Measurements from ENCODE around the gene HEPACAM. TPM values are rescaled to one million over a fixed set of nuclear protein-coding genes. Genes with fewer than 3 reads are reported as not detected.

Gene HEPACAM
- total and polyA plus RNA-seq, 2 donors (not counting 3 experiments of a cell fraction or from before 2014, with no cell fraction given): not detected

DNA sequence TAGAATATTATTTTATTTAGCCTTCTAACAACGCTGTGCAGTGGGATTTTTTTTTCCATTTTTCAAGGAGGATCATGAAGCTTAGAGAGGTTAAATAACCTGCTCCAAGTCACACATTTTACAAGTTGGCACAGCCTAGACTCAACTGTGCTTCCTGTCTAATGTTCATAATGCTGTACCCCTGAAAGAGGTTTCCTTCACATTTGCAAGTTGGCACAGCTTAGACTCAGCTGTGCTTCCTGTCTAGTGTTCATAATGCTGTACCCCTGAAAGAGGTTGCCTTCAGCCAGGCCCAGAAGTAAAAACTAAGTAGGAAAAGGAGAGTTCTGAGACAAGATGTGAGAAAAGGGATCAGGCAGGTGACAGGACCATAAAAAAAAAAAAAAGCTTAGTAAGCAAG, 7.9 kb upstream of the HEPACAM start:
- Histone ChIP-seq H4K20me1 (replicated peaks; ENCODE audit: control insufficient read depth, extremely low read depth, insufficient read depth, low read length) (no peaks in the 10 kb centered on the region), H3K4me2 (ENCODE audit: insufficient read depth, low read length) (no peak overlapping the region), H2AFZ (ENCODE audit: low read depth, low read length) (no peak overlapping the region), H3K4me3 (replicated peaks in 1 of 3; ENCODE audit: insufficient read depth in 1 of 3, low read depth in 1 of 3, low read length in 3 of 3) (no peak overlapping the region), H3K4me1 (ENCODE audit: control insufficient read depth, extremely low read depth, insufficient read depth, low read length) (no peaks in the 10 kb centered on the region), H3K9me1 (replicated peaks; ENCODE audit: control insufficient read depth, extremely low read depth, insufficient read depth, low read length) (no peaks in the 10 kb centered on the region), H3K9ac (replicated peaks; ENCODE audit: extremely low read depth, insufficient read depth, low read length) (no peak overlapping the region), H3K27me3 (ENCODE audit: control insufficient read depth in 2 of 2, insufficient read depth in 2 of 2, low read length in 2 of 2) (no peaks in the 10 kb centered on the region), H3K27ac (ENCODE audit: insufficient read depth, low read depth, low read length) (no peak overlapping the region), H3K79me2 (ENCODE audit: control insufficient read depth, insufficient read depth, low read length) (no peaks in the 10 kb centered on the region), H3K9me3 (replicated peaks; ENCODE audit: control insufficient read depth, insufficient read depth, low read length) (no peaks in the 10 kb centered on the region), H3K36me3 (ENCODE audit: control insufficient read depth in 2 of 2, extremely low read depth in 1 of 2, insufficient read depth in 2 of 2, low read length in 2 of 2) (no peaks in the 10 kb centered on the region)
- ChIA-PET POLR2A (interaction anchor here (0.8 to 1.3 kb wide), 2 partner anchors 45 to 62 kb away, joined by 3 read pairs; no protein-coding TSS in a partner anchor), CTCF (interaction anchor here (1.0 to 3.6 kb wide), 13 partner anchors 9 to 198 kb away, joined by 3 to 14 read pairs (median 5); partner anchors contain the start of gene CCDC15)
- TF ChIP-seq POLR2A (IDR thresholded peaks at IDR 0.05; ENCODE audit: low read depth, low read length) (no peak), MYC (IDR thresholded peaks at IDR 0.05; ENCODE audit: low read depth, low read length) (no peak), JUN (IDR thresholded peaks at IDR 0.05; ENCODE audit: borderline replicate concordance, insufficient read depth, insufficient read length, low read depth) (no peak), CTCF (IDR thresholded peaks at IDR 0.05; ENCODE audit: extremely low read depth in 1 of 2, insufficient read depth in 1 of 2, low read depth in 1 of 2, low read length in 2 of 2) (no peak)
- no peak for FAIRE-seq
- intact Hi-C loops (cut with micrococcal nuclease) (no loop called here), dilution Hi-C loops (cut with MboI; ENCODE audit: extremely low pct_ligation_motif_present, low sequenced_read_pairs) (no loop called here)
- no TSS peak for BruUV-seq (replicated peaks)
- no peak for DNase-seq (ENCODE audit: low read depth, low spot score)

GRCh38 chr11:124943254-124943616, 7.4 kb upstream of the HEPACAM start:
- Histone ChIP-seq H3K9ac (replicated peaks; ENCODE audit: extremely low read depth, insufficient read depth, low read length) (no peak overlapping the region), H3K4me2 (ENCODE audit: insufficient read depth, low read length) (no peak overlapping the region), H2AFZ (ENCODE audit: low read depth, low read length) (no peak overlapping the region), H3K36me3 (ENCODE audit: control insufficient read depth in 2 of 2, extremely low read depth in 1 of 2, insufficient read depth in 2 of 2, low read length in 2 of 2) (no peaks in the 10 kb centered on the region), H3K27me3 (ENCODE audit: control insufficient read depth in 2 of 2, insufficient read depth in 2 of 2, low read length in 2 of 2) (no peaks in the 10 kb centered on the region), H3K4me1 (ENCODE audit: control insufficient read depth, extremely low read depth, insufficient read depth, low read length) (no peaks in the 10 kb centered on the region), H3K79me2 (ENCODE audit: control insufficient read depth, insufficient read depth, low read length) (no peaks in the 10 kb centered on the region), H3K4me3 (replicated peaks in 1 of 3; ENCODE audit: insufficient read depth in 1 of 3, low read depth in 1 of 3, low read length in 3 of 3) (no peak overlapping the region), H3K9me3 (replicated peaks; ENCODE audit: control insufficient read depth, insufficient read depth, low read length) (no peaks in the 10 kb centered on the region), H4K20me1 (replicated peaks; ENCODE audit: control insufficient read depth, extremely low read depth, insufficient read depth, low read length) (no peaks in the 10 kb centered on the region), H3K27ac (ENCODE audit: insufficient read depth, low read depth, low read length) (no peak overlapping the region), H3K9me1 (replicated peaks; ENCODE audit: control insufficient read depth, extremely low read depth, insufficient read depth, low read length) (no peaks in the 10 kb centered on the region)
- intact Hi-C loops (cut with micrococcal nuclease) (no loop called here), dilution Hi-C loops (cut with MboI; ENCODE audit: extremely low pct_ligation_motif_present, low sequenced_read_pairs) (no loop called here)
- ChIA-PET POLR2A (interaction anchor here (0.8 to 1.3 kb wide), 2 partner anchors 45 to 61 kb away, joined by 3 read pairs; no protein-coding TSS in a partner anchor), CTCF (interaction anchor here (1.0 to 3.6 kb wide), 14 partner anchors 8 to 199 kb away, joined by 3 to 14 read pairs (median 4); partner anchors contain the start of gene CCDC15)
- TF ChIP-seq JUN (IDR thresholded peaks at IDR 0.05; ENCODE audit: borderline replicate concordance, insufficient read depth, insufficient read length, low read depth) (no peak), MYC (IDR thresholded peaks at IDR 0.05; ENCODE audit: low read depth, low read length) (no peak), FOS (IDR thresholded peaks at IDR 0.05; ENCODE audit: borderline replicate concordance, insufficient read depth, low read length) (no peak), GATA2 (IDR thresholded peaks at IDR 0.05; ENCODE audit: insufficient read depth, insufficient read length, low read depth, low read length) (no peak), CTCF (IDR thresholded peaks at IDR 0.05; ENCODE audit: extremely low read depth in 1 of 2, insufficient read depth in 1 of 2, low read depth in 1 of 2, low read length in 2 of 2) (peak in 1 of 2 donors; percentile 5), EZH2 (IDR thresholded peaks at IDR 0.05; ENCODE audit: borderline replicate concordance, low read depth, low read length, severe bottlenecking) (no peak), POLR2A (IDR thresholded peaks at IDR 0.05; ENCODE audit: low read depth, low read length) (no peak)
- BruUV-seq (replicated peaks): no TSS peak
- FAIRE-seq: no peak
- no peak for DNase-seq (ENCODE audit: low read depth, low spot score)

Data from endothelial cell of umbilical vein (primary cell).